HCT116 (cell line): ENCODE results near the gene CNTNAP5.

ENCODE experiments used
- EZH2 ChIP-seq: fragments of 200-600 bp; sonication (generic); IDR thresholded peaks from 2 replicates; pipeline ENCODE4 v1.6.1; 2017; ENCODE audit warnings: antibody characterized with exemption, mixed run types
- JUND ChIP-seq: IDR thresholded peaks from 2 replicates; pipeline ENCODE4 v1.6.1; 2012
- POLR2A ChIP-seq: IDR thresholded peaks from 2 replicates; pipeline ENCODE4 v1.7.0; 2011; ENCODE audit warnings: borderline replicate concordance; ENCODE audit not compliant: insufficient read depth, insufficient read length; ENCODE audit errors: extremely low read depth
- SRF ChIP-seq: IDR thresholded peaks from 2 replicates; pipeline ENCODE4 v1.6.1; 2012; ENCODE audit warnings: low read depth
- TF ChIP-seq, protein P1 (sequence below), 3 experiments: fragments of 200-600 bp in 1 of 3; sonication (generic) in 1 of 3; IDR thresholded peaks in 2 of 3; conservative IDR thresholded peaks in 1 of 3; 2 replicates each; pipeline ENCODE4 v1.5.1; 2012 to 2017; ENCODE audit warnings: low read depth in 2 of 3, low read length in 2 of 3, antibody characterized with exemption in 1 of 3, borderline replicate concordance in 1 of 3, control low read depth in 1 of 3, mild to moderate bottlenecking in 1 of 3, mixed read lengths in 1 of 3, mixed run types in 1 of 3, moderate library complexity in 1 of 3; ENCODE audit not compliant: insufficient read depth in 1 of 3

DNA sequence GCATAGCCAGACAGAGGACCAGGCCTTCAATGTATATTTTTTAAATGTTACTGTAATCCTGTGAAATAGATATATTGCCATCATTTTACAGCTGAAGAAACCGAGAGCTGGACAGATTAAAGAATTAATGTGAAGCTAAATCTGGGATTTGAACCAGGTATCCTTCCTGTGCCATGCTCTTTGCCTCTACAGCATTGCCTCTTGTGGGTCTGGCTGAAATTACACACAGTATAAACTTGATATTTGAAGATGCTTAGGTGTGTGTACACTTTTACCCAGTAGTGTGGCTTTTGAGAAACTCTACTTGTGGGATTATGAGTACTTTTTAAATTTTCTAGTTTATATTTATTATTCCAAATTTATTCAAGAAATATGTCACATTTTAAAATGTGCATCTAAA, 264.5 kb downstream of the CNTNAP5 start:
- TF ChIP-seq, protein P1, sequence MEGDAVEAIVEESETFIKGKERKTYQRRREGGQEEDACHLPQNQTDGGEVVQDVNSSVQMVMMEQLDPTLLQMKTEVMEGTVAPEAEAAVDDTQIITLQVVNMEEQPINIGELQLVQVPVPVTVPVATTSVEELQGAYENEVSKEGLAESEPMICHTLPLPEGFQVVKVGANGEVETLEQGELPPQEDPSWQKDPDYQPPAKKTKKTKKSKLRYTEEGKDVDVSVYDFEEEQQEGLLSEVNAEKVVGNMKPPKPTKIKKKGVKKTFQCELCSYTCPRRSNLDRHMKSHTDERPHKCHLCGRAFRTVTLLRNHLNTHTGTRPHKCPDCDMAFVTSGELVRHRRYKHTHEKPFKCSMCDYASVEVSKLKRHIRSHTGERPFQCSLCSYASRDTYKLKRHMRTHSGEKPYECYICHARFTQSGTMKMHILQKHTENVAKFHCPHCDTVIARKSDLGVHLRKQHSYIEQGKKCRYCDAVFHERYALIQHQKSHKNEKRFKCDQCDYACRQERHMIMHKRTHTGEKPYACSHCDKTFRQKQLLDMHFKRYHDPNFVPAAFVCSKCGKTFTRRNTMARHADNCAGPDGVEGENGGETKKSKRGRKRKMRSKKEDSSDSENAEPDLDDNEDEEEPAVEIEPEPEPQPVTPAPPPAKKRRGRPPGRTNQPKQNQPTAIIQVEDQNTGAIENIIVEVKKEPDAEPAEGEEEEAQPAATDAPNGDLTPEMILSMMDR (IDR thresholded peaks at IDR 0.05 in 2 of 3, conservative IDR thresholded peaks at IDR 0.05 in 1 of 3; ENCODE audit: borderline replicate concordance in 1 of 3, insufficient read depth in 1 of 3, low read depth in 2 of 3, low read length in 2 of 3): no peak
- TF ChIP-seq POLR2A (no peak), SRF (no peak), JUND (no peak), EZH2 (no peak)
